Fibroblast of mammary gland (primary cell): ENCODE data around the gene MIF.
"Not testable (repeated sequence)": the region's sequence is repeated elsewhere in the genome, so short reads cannot be mapped to it uniquely, and the experiment has no call there.

Source experiments
- DNase-seq: peaks from one replicate; pipeline ENCODE4 v3.0.0-alpha.2; 2010; ENCODE audit warnings: low read depth
- H3K4me3 ChIP-seq: 2 replicates; pipeline ENCODE4 v1.5.1; 2011; ENCODE audit warnings: low read depth, mild to moderate bottlenecking, low read length, moderate library complexity; ENCODE audit not compliant: control insufficient read depth
- CTCF ChIP-seq: conservative IDR thresholded peaks from 2 replicates; pipeline ENCODE4 v1.5.1; 2011; ENCODE audit warnings: low read depth, low read length, inconsistent platforms; ENCODE audit not compliant: control insufficient read depth, insufficient read depth

MIF gene

GRCh38 chr22:23896523-23897186 lies 2.5 kb downstream of the MIF start:
- TF ChIP-seq CTCF, result no peak
- H3K4me3 ChIP-seq, result no peak overlapping the region
- DNase-seq, result no peak

- no peak for TF ChIP-seq CTCF
- DNase-seq, result no peak
- H3K4me3 ChIP-seq, result no peak overlapping the region
Observed at GRCh38 chr22:23897320-23897719, 3.1 kb downstream of the MIF start.

GRCh38 chr22:23898006-23898974 lies 4.1 kb downstream of the MIF start:
- no peak for DNase-seq
- no peak overlapping the region for H3K4me3 ChIP-seq
- TF ChIP-seq CTCF, result no peak

- no peak for DNase-seq
- H3K4me3 ChIP-seq, result no peak overlapping the region
- TF ChIP-seq CTCF, result no peak
Observed at GRCh38 chr22:23899042-23899745, 5.0 kb downstream of the MIF start.

- H3K4me3 ChIP-seq, DNase-seq: not testable (repeated sequence)
Observed at GRCh38 chr22:23900227-23900626, 6.0 kb downstream of the MIF start.

GRCh38 chr22:23901600-23901999 lies 7.4 kb downstream of the MIF start:
- H3K4me3 ChIP-seq, result no peak overlapping the region
- DNase-seq, result no peak
- no peak for TF ChIP-seq CTCF

GRCh38 chr22:23903328-23903971 lies 9.3 kb downstream of the MIF start:
- peak; percentile 21 for DNase-seq
- H3K4me3 ChIP-seq, result no peak overlapping the region
- TF ChIP-seq CTCF, result no peak
